CD4-positive, CD25-positive, alpha-beta regulatory T cell (primary cell): Measurements from ENCODE around the gene MAST4. TPM values are rescaled to one million over a fixed set of nuclear protein-coding genes. Genes with fewer than 3 reads are reported as not detected.

Experiments
- ATAC-seq, 2 donors: fragments of 150-1000 bp; cut with Tn5 transposase; one replicate each; pipeline ENCODE4 v1.10.0; 2021; ENCODE audit warnings: low read depth in 2 of 2, moderate number of reproducible peaks in 2 of 2, moderate library complexity in 1 of 2
- DNase-seq, 3 donors: peaks; one replicate each; pipeline versions ENCODE4 v3.0.0 to v3.0.0-alpha.2; 2012 to 2022; ENCODE audit warnings: mixed read lengths in 1 of 3
- H3K27ac ChIP-seq: one replicate; pipeline ENCODE4 v1.7.0; 2013; ENCODE audit warnings: mild to moderate bottlenecking, low read length; ENCODE audit not compliant: insufficient read depth, poor library complexity, severe bottlenecking
- H3K27me3 ChIP-seq: one replicate; pipeline ENCODE4 v1.7.0; 2013; ENCODE audit warnings: low read length; ENCODE audit not compliant: control insufficient read depth, insufficient read depth
- H3K36me3 ChIP-seq: one replicate; pipeline ENCODE4 v1.7.0; 2013; ENCODE audit warnings: mild to moderate bottlenecking, low read length, moderate library complexity; ENCODE audit not compliant: control insufficient read depth, insufficient read depth
- H3K4me1 ChIP-seq: 2 replicates; pipeline ENCODE4 v1.7.0; 2013; ENCODE audit warnings: mild to moderate bottlenecking, low read length; ENCODE audit not compliant: insufficient read depth, control insufficient read depth, poor library complexity, severe bottlenecking
- H3K4me3 ChIP-seq: one replicate; pipeline ENCODE4 v1.7.0; 2013; ENCODE audit warnings: low read depth, mild to moderate bottlenecking, low read length, moderate library complexity
- H3K9me3 ChIP-seq, 2 experiments: 1 replicate in 1 of 2; 2 replicates in 1 of 2; pipeline ENCODE4 v1.7.0; 2013; ENCODE audit warnings: low read length in 2 of 2, mild to moderate bottlenecking in 1 of 2, moderate library complexity in 1 of 2; ENCODE audit not compliant: control insufficient read depth in 2 of 2
- H3K27ac Mint-ChIP-seq, 3 donors: one replicate each; pipeline ENCODE4 v1.8.0; 2020 to 2022; ENCODE audit warnings: mild to moderate bottlenecking in 3 of 3, mixed read lengths in 3 of 3, moderate library complexity in 2 of 3
- H3K27me3 Mint-ChIP-seq: one replicate; pipeline ENCODE4 v1.8.0; 2022; ENCODE audit warnings: mild to moderate bottlenecking, mixed read lengths
- H3K36me3 Mint-ChIP-seq: one replicate; pipeline ENCODE4 v1.8.0; 2020; ENCODE audit warnings: mixed read lengths
- H3K4me1 Mint-ChIP-seq, 4 donors: one replicate each; pipeline ENCODE4 v1.8.0; 2020 to 2022; ENCODE audit warnings: mixed read lengths in 4 of 4, mild to moderate bottlenecking in 1 of 4
- H3K4me3 Mint-ChIP-seq, 4 donors: one replicate each; pipeline ENCODE4 v1.8.0; 2020 to 2022; ENCODE audit warnings: mild to moderate bottlenecking in 4 of 4, mixed read lengths in 4 of 4, moderate library complexity in 3 of 4
- H3K9me3 Mint-ChIP-seq, 7 donors: one replicate each; pipeline ENCODE4 v1.8.0; 2020 to 2022; ENCODE audit warnings: mixed read lengths in 7 of 7, mild to moderate bottlenecking in 3 of 7, moderate library complexity in 2 of 7
- polyA plus RNA-seq, 4 donors: library from polyadenylated mRNA; unstranded; fragments of 300-500 nt; fragmentation: Illumina TruSeq; gene quantifications; one replicate each; pipeline ENCODE4 v1.2.3, GENCODE V29; 2021
- total RNA-seq: library from RNA; stranded (reverse); gene quantifications from one replicate; pipeline ENCODE4 v1.2.3, GENCODE V29; 2022

MAST4 gene
- total and polyA plus RNA-seq, 5 donors from 2014 or later, result 11.7 to 54.1 (median 12.7) TPM

- no peak overlapping the region for H3K4me3 ChIP-seq
- no peaks in the 10 kb centered on the region for H3K4me1 ChIP-seq
- H3K36me3 Mint-ChIP-seq, result no peaks in the 10 kb centered on the region
- H3K4me3 Mint-ChIP-seq, result no peak overlapping the region
- no peaks in the 10 kb centered on the region for H3K9me3 ChIP-seq
- H3K27ac ChIP-seq, result no peak overlapping the region
- H3K36me3 ChIP-seq, result no peaks in the 10 kb centered on the region
- no peaks in the 10 kb centered on the region for H3K27me3 Mint-ChIP-seq
- no peaks in the 10 kb centered on the region for H3K27me3 ChIP-seq
- H3K4me1 Mint-ChIP-seq, result peaks cover 4 to 8% (median 5%) of the 10 kb centered on the region in 4 donors
- ATAC-seq (no peak), DNase-seq (no peak)
- H3K27ac Mint-ChIP-seq, result no peak overlapping the region
- H3K9me3 Mint-ChIP-seq, result no peaks in the 10 kb centered on the region
These were observed 389.8 kb downstream of the MAST4 start for GRCh38 chr5:66986009-66986408.

GRCh38 chr5:66986534-66986933, 390.3 kb downstream of the MAST4 start:
- no peaks in the 10 kb centered on the region for H3K4me1 ChIP-seq
- H3K4me3 Mint-ChIP-seq, result no peak overlapping the region
- H3K9me3 ChIP-seq, result no peaks in the 10 kb centered on the region
- DNase-seq (no peak), ATAC-seq (no peak)
- no peaks in the 10 kb centered on the region for H3K36me3 Mint-ChIP-seq
- H3K27ac Mint-ChIP-seq, result no peak overlapping the region
- H3K9me3 Mint-ChIP-seq, result no peaks in the 10 kb centered on the region
- peaks cover 4 to 8% (median 5%) of the 10 kb centered on the region in 4 donors for H3K4me1 Mint-ChIP-seq
- no peak overlapping the region for H3K4me3 ChIP-seq
- no peaks in the 10 kb centered on the region for H3K27me3 ChIP-seq
- H3K27ac ChIP-seq, result no peak overlapping the region
- no peaks in the 10 kb centered on the region for H3K36me3 ChIP-seq
- H3K27me3 Mint-ChIP-seq, result no peaks in the 10 kb centered on the region

DNA sequence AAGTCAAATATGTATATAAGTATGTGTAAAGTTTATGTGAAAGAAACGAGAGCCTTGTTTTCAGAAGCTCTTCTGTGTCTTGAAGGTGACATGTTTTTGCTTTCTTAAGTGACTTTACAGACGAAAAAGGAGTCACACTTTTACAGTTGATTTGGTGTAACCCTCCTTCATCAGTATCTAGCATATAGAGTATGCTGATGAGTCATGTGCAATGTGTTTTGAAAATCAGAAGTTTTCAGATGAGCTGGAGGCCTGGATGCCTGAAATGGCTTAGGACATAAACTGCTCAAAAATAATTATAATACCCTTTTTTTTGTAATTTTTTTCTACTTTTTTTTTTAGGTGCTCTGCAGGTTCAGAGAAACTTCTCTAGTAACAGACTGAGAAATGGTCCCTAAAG, 390.9 kb downstream of the MAST4 start:
- Mint-ChIP-seq H3K4me1 (peaks cover 4 to 8% (median 5%) of the 10 kb centered on the region in 4 donors), H3K9me3 (no peaks in the 10 kb centered on the region), H3K36me3 (no peaks in the 10 kb centered on the region), H3K27ac (no peak overlapping the region), H3K27me3 (no peaks in the 10 kb centered on the region), H3K4me3 (no peak overlapping the region)
- no peaks in the 10 kb centered on the region for H3K4me1 ChIP-seq
- no peaks in the 10 kb centered on the region for H3K36me3 ChIP-seq
- H3K4me3 ChIP-seq, result no peak overlapping the region
- DNase-seq (no peak), ATAC-seq (no peak)
- H3K9me3 ChIP-seq, result no peaks in the 10 kb centered on the region
- no peaks in the 10 kb centered on the region for H3K27me3 ChIP-seq
- no peak overlapping the region for H3K27ac ChIP-seq

- ATAC-seq (no peak), DNase-seq (no peak)
- Mint-ChIP-seq H3K9me3 (no peaks in the 10 kb centered on the region), H3K4me1 (peaks cover 4 to 8% (median 5%) of the 10 kb centered on the region in 4 donors), H3K27me3 (no peaks in the 10 kb centered on the region), H3K27ac (peak overlapping the region in 1 of 3 donors; percentile 19), H3K36me3 (no peaks in the 10 kb centered on the region), H3K4me3 (no peak overlapping the region)
- Histone ChIP-seq H3K36me3 (no peaks in the 10 kb centered on the region), H3K27me3 (no peaks in the 10 kb centered on the region), H3K4me3 (no peak overlapping the region), H3K9me3 (no peaks in the 10 kb centered on the region), H3K4me1 (no peaks in the 10 kb centered on the region), H3K27ac (no peak overlapping the region)
These were observed 391.3 kb downstream of the MAST4 start for GRCh38 chr5:66987540-66987939.

DNA sequence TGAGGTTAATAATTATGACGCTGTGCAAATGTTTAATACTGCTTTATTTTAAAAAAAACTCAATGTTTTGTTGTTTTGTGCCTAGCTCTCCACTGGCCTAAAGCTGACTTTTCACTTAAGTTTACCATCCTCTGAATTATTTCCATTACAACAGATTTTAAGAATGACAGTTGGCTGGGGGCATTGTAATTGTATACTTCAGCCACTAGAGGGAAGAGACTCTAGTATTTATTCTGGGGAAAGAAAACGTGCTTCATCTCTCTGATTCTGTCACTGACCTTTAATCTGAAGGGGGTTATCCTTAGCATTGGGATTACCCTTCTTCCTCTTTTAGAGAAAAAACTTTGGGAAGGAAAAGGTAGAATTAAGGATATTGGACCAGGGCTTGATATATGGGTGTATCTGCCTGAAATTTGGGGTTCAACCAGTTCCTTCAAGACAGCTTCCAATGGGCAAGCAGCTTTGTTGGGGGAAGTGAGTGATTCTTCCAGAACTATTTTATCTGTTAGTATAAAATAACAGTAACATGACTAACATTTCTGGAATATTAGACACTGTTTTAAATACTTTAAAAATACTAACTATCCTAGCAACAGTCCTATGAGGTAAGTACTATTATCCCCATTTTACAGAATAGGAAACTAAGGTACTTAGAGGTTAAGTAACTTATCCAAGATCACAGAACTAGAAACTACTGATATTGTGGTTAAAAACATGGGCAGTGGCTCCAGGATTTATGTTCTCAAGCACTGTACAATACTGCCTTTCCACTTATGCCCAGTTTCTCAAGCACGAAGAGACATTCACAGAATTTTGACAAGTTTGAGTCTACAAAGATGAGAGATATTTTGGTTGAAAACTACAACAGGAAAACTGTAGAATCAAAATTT, 392.0 kb downstream of the MAST4 start:
- Histone ChIP-seq H3K36me3 (no peaks in the 10 kb centered on the region), H3K9me3 (no peaks in the 10 kb centered on the region), H3K4me1 (no peaks in the 10 kb centered on the region), H3K27ac (no peak overlapping the region), H3K4me3 (no peak overlapping the region), H3K27me3 (no peaks in the 10 kb centered on the region)
- Mint-ChIP-seq H3K4me1 (peaks cover 4 to 8% (median 5%) of the 10 kb centered on the region in 4 donors), H3K27ac (peak overlapping the region in 1 of 3 donors; percentile 19), H3K27me3 (no peaks in the 10 kb centered on the region), H3K4me3 (no peak overlapping the region), H3K36me3 (no peaks in the 10 kb centered on the region), H3K9me3 (no peaks in the 10 kb centered on the region)
- DNase-seq (peak in 2 of 3 donors; percentile 44 to 50), ATAC-seq (peak in 1 of 2 donors; percentile 63)

GRCh38 chr5:66989286-66989685, 393.1 kb downstream of the MAST4 start:
- DNase-seq (no peak), ATAC-seq (no peak)
- Histone ChIP-seq H3K9me3 (no peaks in the 10 kb centered on the region), H3K36me3 (no peaks in the 10 kb centered on the region), H3K27ac (no peak overlapping the region), H3K27me3 (no peaks in the 10 kb centered on the region), H3K4me1 (no peaks in the 10 kb centered on the region), H3K4me3 (no peak overlapping the region)
- H3K27me3 Mint-ChIP-seq, result no peaks in the 10 kb centered on the region
- H3K27ac Mint-ChIP-seq, result no peak overlapping the region
- H3K4me1 Mint-ChIP-seq, result peaks cover 4 to 8% (median 5%) of the 10 kb centered on the region in 4 donors
- H3K9me3 Mint-ChIP-seq, result no peaks in the 10 kb centered on the region
- no peak overlapping the region for H3K4me3 Mint-ChIP-seq
- no peaks in the 10 kb centered on the region for H3K36me3 Mint-ChIP-seq

DNA sequence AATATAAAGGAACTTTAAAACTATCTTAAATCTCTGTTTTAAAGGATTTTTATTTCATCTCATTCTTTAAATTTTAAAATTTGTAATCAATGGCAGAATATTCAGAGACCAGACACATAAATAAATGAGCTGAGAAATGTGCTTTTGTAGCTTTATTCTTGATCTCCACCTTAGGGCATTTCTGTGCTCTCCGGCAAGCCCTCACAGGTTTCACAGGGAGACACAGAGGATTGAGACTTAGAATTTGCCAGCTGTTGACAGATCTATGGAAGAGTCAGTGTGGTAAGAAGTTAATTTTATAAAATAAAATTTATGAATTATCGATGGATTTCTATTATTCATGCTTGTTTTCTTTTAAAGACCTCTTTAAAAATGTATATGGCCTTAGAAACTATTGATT, 393.6 kb downstream of the MAST4 start:
- Mint-ChIP-seq H3K4me3 (no peak overlapping the region), H3K27ac (no peak overlapping the region), H3K4me1 (peaks cover 4 to 8% (median 5%) of the 10 kb centered on the region in 4 donors), H3K9me3 (no peaks in the 10 kb centered on the region), H3K36me3 (no peaks in the 10 kb centered on the region), H3K27me3 (no peaks in the 10 kb centered on the region)
- no peak for ATAC-seq
- DNase-seq, result no peak
- Histone ChIP-seq H3K27me3 (no peaks in the 10 kb centered on the region), H3K4me1 (no peaks in the 10 kb centered on the region), H3K4me3 (no peak overlapping the region), H3K27ac (no peak overlapping the region), H3K9me3 (no peaks in the 10 kb centered on the region), H3K36me3 (no peaks in the 10 kb centered on the region)

DNA sequence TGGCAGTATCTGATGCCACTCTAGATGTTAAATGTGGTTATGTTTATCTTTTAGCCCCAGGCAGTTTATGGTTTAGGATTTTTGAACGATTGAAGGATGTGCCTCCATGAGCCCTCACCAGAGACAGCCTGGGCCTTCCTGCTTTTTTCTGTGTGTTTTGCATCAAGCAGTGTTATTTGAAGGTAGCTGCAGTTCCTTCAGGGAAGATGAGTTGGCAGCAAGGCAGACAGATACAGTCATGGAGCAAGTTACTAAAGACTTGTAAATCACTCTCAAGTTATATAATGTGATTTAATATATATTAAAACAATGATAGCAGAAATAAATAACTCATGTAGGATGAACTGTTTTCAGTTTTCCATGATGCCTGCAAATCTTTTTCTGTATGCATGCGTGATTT, 395.6 kb downstream of the MAST4 start:
- Histone ChIP-seq H3K27ac (no peak overlapping the region), H3K4me1 (no peaks in the 10 kb centered on the region), H3K36me3 (no peaks in the 10 kb centered on the region), H3K4me3 (no peak overlapping the region), H3K9me3 (no peaks in the 10 kb centered on the region), H3K27me3 (no peaks in the 10 kb centered on the region)
- Mint-ChIP-seq H3K27me3 (no peaks in the 10 kb centered on the region), H3K36me3 (no peaks in the 10 kb centered on the region), H3K4me1 (peaks cover 4 to 6% (median 5%) of the 10 kb centered on the region in 4 donors), H3K4me3 (no peak overlapping the region), H3K9me3 (no peaks in the 10 kb centered on the region), H3K27ac (no peak overlapping the region)
- no peak for ATAC-seq
- no peak for DNase-seq
